Thyroid gland (tissue), 4 donors: ENCODE results near the gene MERTK.

Experiments
- POLR2A ChIP-seq, 2 donors: fragments of 450-650 bp; IDR thresholded peaks; one replicate each; pipeline ENCODE4 v1.6.1; 2017; ENCODE audit warnings: antibody characterized with exemption in 2 of 2, mild to moderate bottlenecking in 2 of 2, moderate library complexity in 1 of 2
- TF ChIP-seq, protein P1 (sequence below), 6 experiments: fragments of 200-600 bp in 3 of 6; fragments of 450-650 bp in 3 of 6; sonication (generic) in 3 of 6; IDR thresholded peaks; one replicate each; pipeline ENCODE4 v1.5.1; 2016 to 2019; ENCODE audit warnings: antibody characterized with exemption in 6 of 6, mild to moderate bottlenecking in 2 of 6, inconsistent platforms in 1 of 6, moderate library complexity in 1 of 6

DNA sequence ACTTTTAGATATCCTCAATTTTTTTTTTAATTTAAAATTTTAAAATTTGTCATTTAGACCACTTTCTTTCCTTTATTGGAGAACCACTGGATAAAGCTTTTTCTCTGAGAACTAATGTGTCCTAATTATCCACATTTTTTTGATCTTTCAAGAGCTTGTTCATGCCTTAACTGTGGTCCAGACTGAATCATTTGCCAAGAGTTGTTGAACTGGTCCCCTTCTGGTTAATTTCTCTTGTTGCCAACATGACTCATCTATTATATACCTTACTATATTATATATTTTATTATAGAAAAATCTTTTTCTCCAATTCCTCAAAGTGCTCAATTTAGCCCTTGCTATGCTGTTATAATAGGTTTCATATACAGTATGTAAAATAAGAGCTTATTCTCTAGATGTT, 103.5 kb downstream of the MERTK start:
- TF ChIP-seq, protein P1, sequence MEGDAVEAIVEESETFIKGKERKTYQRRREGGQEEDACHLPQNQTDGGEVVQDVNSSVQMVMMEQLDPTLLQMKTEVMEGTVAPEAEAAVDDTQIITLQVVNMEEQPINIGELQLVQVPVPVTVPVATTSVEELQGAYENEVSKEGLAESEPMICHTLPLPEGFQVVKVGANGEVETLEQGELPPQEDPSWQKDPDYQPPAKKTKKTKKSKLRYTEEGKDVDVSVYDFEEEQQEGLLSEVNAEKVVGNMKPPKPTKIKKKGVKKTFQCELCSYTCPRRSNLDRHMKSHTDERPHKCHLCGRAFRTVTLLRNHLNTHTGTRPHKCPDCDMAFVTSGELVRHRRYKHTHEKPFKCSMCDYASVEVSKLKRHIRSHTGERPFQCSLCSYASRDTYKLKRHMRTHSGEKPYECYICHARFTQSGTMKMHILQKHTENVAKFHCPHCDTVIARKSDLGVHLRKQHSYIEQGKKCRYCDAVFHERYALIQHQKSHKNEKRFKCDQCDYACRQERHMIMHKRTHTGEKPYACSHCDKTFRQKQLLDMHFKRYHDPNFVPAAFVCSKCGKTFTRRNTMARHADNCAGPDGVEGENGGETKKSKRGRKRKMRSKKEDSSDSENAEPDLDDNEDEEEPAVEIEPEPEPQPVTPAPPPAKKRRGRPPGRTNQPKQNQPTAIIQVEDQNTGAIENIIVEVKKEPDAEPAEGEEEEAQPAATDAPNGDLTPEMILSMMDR (IDR thresholded peaks at IDR 0.05): no peak
- no peak for TF ChIP-seq POLR2A (IDR thresholded peaks at IDR 0.05)
